Measurements from ENCODE around the gene TCERG1L.

DNA sequence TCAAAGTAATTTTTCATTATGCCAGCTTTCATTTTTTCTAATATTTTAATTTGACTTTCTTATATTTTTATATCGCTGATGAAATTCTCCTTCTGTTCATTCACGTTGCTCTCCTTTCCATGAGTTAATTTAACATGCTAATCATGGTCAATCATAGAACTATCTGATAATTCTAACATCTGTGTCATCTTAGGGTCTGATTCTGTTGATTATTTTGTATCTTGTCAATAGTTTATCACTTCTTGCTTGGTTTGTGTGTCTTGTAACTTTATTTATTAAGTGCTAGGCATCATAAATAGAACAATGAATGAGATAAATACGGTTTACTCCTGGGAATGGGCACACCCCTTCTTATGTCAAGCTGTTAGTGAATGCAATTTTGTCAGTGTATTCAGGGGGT lies 11.0 kb downstream of the TCERG1L start:
- TF ChIP-seq, protein P1, sequence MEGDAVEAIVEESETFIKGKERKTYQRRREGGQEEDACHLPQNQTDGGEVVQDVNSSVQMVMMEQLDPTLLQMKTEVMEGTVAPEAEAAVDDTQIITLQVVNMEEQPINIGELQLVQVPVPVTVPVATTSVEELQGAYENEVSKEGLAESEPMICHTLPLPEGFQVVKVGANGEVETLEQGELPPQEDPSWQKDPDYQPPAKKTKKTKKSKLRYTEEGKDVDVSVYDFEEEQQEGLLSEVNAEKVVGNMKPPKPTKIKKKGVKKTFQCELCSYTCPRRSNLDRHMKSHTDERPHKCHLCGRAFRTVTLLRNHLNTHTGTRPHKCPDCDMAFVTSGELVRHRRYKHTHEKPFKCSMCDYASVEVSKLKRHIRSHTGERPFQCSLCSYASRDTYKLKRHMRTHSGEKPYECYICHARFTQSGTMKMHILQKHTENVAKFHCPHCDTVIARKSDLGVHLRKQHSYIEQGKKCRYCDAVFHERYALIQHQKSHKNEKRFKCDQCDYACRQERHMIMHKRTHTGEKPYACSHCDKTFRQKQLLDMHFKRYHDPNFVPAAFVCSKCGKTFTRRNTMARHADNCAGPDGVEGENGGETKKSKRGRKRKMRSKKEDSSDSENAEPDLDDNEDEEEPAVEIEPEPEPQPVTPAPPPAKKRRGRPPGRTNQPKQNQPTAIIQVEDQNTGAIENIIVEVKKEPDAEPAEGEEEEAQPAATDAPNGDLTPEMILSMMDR (IDR thresholded peaks at IDR 0.05; ENCODE audit: insufficient read depth, low read length), result no peak
- TF ChIP-seq POLR2AphosphoS5 (IDR thresholded peaks at IDR 0.05; ENCODE audit: low read depth), result no peak
- TF ChIP-seq, protein P2, sequence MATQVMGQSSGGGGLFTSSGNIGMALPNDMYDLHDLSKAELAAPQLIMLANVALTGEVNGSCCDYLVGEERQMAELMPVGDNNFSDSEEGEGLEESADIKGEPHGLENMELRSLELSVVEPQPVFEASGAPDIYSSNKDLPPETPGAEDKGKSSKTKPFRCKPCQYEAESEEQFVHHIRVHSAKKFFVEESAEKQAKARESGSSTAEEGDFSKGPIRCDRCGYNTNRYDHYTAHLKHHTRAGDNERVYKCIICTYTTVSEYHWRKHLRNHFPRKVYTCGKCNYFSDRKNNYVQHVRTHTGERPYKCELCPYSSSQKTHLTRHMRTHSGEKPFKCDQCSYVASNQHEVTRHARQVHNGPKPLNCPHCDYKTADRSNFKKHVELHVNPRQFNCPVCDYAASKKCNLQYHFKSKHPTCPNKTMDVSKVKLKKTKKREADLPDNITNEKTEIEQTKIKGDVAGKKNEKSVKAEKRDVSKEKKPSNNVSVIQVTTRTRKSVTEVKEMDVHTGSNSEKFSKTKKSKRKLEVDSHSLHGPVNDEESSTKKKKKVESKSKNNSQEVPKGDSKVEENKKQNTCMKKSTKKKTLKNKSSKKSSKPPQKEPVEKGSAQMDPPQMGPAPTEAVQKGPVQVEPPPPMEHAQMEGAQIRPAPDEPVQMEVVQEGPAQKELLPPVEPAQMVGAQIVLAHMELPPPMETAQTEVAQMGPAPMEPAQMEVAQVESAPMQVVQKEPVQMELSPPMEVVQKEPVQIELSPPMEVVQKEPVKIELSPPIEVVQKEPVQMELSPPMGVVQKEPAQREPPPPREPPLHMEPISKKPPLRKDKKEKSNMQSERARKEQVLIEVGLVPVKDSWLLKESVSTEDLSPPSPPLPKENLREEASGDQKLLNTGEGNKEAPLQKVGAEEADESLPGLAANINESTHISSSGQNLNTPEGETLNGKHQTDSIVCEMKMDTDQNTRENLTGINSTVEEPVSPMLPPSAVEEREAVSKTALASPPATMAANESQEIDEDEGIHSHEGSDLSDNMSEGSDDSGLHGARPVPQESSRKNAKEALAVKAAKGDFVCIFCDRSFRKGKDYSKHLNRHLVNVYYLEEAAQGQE (IDR thresholded peaks at IDR 0.05; ENCODE audit: insufficient replicate concordance, low read depth), result no peak
- no peak for TF ChIP-seq SPI1 (IDR thresholded peaks at IDR 0.05; ENCODE audit: borderline replicate concordance, low read depth)
- no peak for TF ChIP-seq GABPA (IDR thresholded peaks at IDR 0.05; ENCODE audit: low read depth)
